Panc1 (cell line): ENCODE data around the gene TMEM184A. TPM values are rescaled to one million over a fixed set of nuclear protein-coding genes. Genes with fewer than 3 reads are reported as not detected.
A peak's percentile ranks its signal among the peaks of the same experiment; 100 is the strongest.

Experiments used
- ATAC-seq: fragments of 200-7000 bp; cut with Tn5 transposase; 2 replicates; pipeline ENCODE4 v1.9.1; 2020; ENCODE audit warnings: mild to moderate bottlenecking, moderate library complexity
- BruUV-seq: library from RNA; stranded (reverse); fragments of 400-500 nt; replicated peaks from 2 replicates; lab custom pipeline; 2021; lab: Mats Ljungman, UMichigan
- CTCF ChIA-PET: fragments of 300-600 bp; sonication (Branson Sonifier 250); formaldehyde crosslinking; loops from one replicate; lab custom pipeline; 2022; ENCODE audit warnings: antibody characterized with exemption; lab: Charles Lee
- POLR2A ChIA-PET: fragments of 300-600 bp; sonication (Branson Sonifier 250); formaldehyde crosslinking; loops from one replicate; lab custom pipeline; 2022; ENCODE audit warnings: antibody characterized with exemption; lab: Charles Lee
- DNase-seq: peaks from one replicate; pipeline ENCODE4 v3.0.0-alpha.2; 2010; ENCODE audit warnings: low read depth, low spot score
- H3K27ac ChIP-seq: 2 replicates; pipeline ENCODE4 v1.5.1; 2011; ENCODE audit warnings: mild to moderate bottlenecking, low read length, inconsistent platforms
- H3K27me3 ChIP-seq: fragments of 200-500 bp; sonication (Bioruptor generic); 2 replicates; pipeline ENCODE4 v1.6.0; 2014; ENCODE audit warnings: low read length, inconsistent platforms; ENCODE audit not compliant: control insufficient read depth, insufficient read depth
- H3K36me3 ChIP-seq: fragments of 200-500 bp; sonication (Bioruptor generic); 2 replicates; pipeline ENCODE4 v1.5.1; 2014; ENCODE audit warnings: inconsistent platforms, mild to moderate bottlenecking, low read length, moderate library complexity; ENCODE audit not compliant: control insufficient read depth, insufficient read depth
- H3K4me1 ChIP-seq: 2 replicates; pipeline ENCODE4 v1.5.1; 2011; ENCODE audit warnings: inconsistent platforms, mild to moderate bottlenecking, low read length, moderate library complexity; ENCODE audit not compliant: control insufficient read depth, insufficient read depth
- H3K4me3 ChIP-seq, 2 experiments: 2 replicates each; pipeline ENCODE4 v1.5.1; 2011 to 2012; ENCODE audit warnings: low read depth in 2 of 2, low read length in 2 of 2, mild to moderate bottlenecking in 2 of 2, inconsistent platforms in 1 of 2, moderate library complexity in 1 of 2
- H3K9me3 ChIP-seq: fragments of 200-500 bp; sonication (Bioruptor generic); 2 replicates; pipeline ENCODE4 v1.5.1; 2014; ENCODE audit warnings: low read depth, mild to moderate bottlenecking, inconsistent platforms, low read length, moderate library complexity; ENCODE audit not compliant: control insufficient read depth, insufficient read depth
- CTCF ChIP-seq: fragments of 450-650 bp; IDR thresholded peaks from 2 replicates; pipeline ENCODE4 v1.5.1; 2017; ENCODE audit warnings: mild to moderate bottlenecking
- POLR2AphosphoS5 ChIP-seq: IDR thresholded peaks from 2 replicates; pipeline ENCODE4 v1.6.1; 2012; ENCODE audit warnings: mild to moderate bottlenecking, low read depth, low read length, moderate library complexity
- SIN3A ChIP-seq: IDR thresholded peaks from 2 replicates; pipeline ENCODE4 v1.6.1; 2012; ENCODE audit warnings: low read depth, mild to moderate bottlenecking, low read length, moderate library complexity, borderline replicate concordance; ENCODE audit not compliant: insufficient read depth
- TCF7L2 ChIP-seq: IDR thresholded peaks from 2 replicates; pipeline ENCODE4 v1.6.1; 2011; ENCODE audit warnings: mild to moderate bottlenecking, low read depth, low read length, inconsistent platforms
- in situ Hi-C: cut with HindIII; loops from 2 replicates; pipeline ENCODE4 v1.10.0; 2016; ENCODE audit warnings: low sequenced_read_pairs, low pct_unique_long_range_greater_than_20kb
- intact Hi-C: fragments of 100-400 bp; cut with micrococcal nuclease; formaldehyde crosslinking; loops from one replicate; pipeline ENCODE4 v1.10.0; 2022; ENCODE audit not compliant: unreplicated experiment
- total RNA-seq: library from RNA; stranded (reverse); gene quantifications from one replicate; pipeline ENCODE4 v1.2.1, GENCODE V29; 2021; ENCODE audit not compliant: unreplicated experiment
- TF ChIP-seq, protein P1 (sequence below), 2 experiments: IDR thresholded peaks; 2 replicates each; pipeline ENCODE4 v1.6.1; 2011 to 2012; ENCODE audit warnings: low read depth in 2 of 2, control low read depth in 1 of 2, low read length in 1 of 2, mild to moderate bottlenecking in 1 of 2, moderate library complexity in 1 of 2; ENCODE audit not compliant: insufficient read depth in 1 of 2

Gene TMEM184A
- total RNA-seq, 1 experiment from 2014 or later = 9.2 TPM

DNA sequence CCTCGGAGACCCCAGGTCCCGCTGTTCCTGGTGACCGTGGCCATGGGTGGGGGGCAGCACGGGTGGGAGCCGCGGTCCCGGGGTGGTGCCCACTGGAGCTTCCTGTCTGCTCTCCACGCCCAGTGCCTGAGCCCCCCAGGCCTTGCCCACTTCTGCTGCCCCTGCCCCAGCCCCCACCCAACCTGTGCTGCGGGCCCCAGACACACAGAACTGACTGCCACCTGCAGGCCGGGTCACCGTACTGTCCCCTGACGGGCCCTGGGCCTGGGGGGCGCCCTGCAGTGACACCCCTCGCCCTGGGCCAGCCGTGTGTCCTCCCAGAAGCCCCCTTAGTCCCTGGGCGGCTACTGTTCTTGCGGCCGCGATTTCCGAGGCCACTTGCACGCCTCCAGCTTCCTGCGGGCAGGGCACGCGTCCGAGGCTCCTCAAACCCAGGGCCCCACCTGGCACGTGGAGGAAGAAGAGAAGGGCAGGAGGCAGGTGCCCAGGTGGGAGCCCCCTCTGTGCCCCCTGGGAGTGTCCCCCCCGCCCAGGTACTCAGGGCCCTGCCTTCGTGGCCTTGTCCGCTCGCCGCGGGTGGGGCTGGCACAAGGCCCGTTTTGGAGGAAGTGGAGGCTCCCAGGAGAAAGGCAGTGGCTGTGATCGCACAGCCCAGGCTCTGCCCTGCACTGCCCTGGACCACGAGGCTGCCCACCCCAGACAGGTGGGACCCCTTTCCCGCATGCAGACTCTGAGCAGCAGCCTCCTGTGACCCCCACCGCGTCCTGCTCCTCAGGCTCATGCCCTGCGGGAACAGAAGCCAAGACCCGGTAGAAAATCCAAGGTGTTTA is 10.4 kb downstream of the TMEM184A start:
- no peak for TF ChIP-seq TCF7L2
- no peak for TF ChIP-seq SIN3A
- peak; percentile 83 for TF ChIP-seq CTCF
- no peak for TF ChIP-seq POLR2AphosphoS5
- Histone ChIP-seq H3K27me3 (no peaks in the 10 kb centered on the region), H3K4me3 (no peak overlapping the region), H3K4me1 (peaks cover 53% of the 10 kb centered on the region), H3K27ac (peak overlapping the region; percentile 78), H3K9me3 (no peaks in the 10 kb centered on the region), H3K36me3 (no peaks in the 10 kb centered on the region; the same call in 1 of the 2 replicates)
- peak; percentile 25 for ATAC-seq
- in situ Hi-C loops (no loop called here), intact Hi-C loops (no loop called here)
- DNase-seq = no peak
- ChIA-PET CTCF (interaction anchor here (0.6 to 0.7 kb wide), 3 partner anchors 19 to 128 kb away, joined by 3 to 4 read pairs (median 3); no protein-coding TSS in a partner anchor), POLR2A (no interaction called here)
- no TSS peak for BruUV-seq

DNA sequence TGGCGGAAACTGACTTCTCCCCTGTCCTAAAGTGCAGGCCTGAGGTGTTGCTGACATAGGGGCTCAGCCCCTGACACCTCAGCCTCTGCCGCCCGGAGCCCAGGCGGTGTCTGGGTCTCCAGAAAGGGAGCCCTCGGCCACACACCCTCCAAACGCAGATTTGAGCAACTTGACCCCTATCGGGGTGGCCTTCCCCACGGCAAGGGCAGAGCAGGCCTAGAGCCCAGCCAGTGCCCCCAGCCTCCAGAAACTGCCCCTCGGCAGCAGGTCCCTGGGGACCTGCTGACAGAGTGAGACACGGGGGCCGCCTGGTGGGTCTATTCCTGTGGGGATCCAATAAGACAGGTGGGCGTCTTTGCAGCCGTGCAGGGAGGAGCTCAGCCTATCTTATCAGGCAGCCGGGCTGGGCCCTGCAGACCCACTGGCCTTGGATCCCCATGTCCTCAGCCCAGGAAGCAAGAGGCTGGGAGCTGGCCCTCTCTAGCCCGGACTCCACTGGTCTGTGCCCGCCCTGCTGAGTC is 11.0 kb downstream of the TMEM184A start:
- H3K4me3 ChIP-seq = no peak overlapping the region
- no peaks in the 10 kb centered on the region; the same call in 1 of the 2 replicates for H3K36me3 ChIP-seq
- H3K27me3 ChIP-seq = no peaks in the 10 kb centered on the region
- ChIA-PET POLR2A (no interaction called here), CTCF (interaction anchor here (0.6 to 0.7 kb wide), 3 partner anchors 18 to 129 kb away, joined by 3 to 4 read pairs (median 3); no protein-coding TSS in a partner anchor)
- H3K9me3 ChIP-seq = no peaks in the 10 kb centered on the region
- H3K27ac ChIP-seq = peak overlapping the region; percentile 78
- no peak for DNase-seq
- intact Hi-C loops = no loop called here
- H3K4me1 ChIP-seq = peaks cover 53% of the 10 kb centered on the region
- ATAC-seq = peak; percentile 6
- no TSS peak for BruUV-seq
- in situ Hi-C loops = no loop called here
- TF ChIP-seq CTCF (no peak), TCF7L2 (no peak), SIN3A (no peak), POLR2AphosphoS5 (no peak)
- TF ChIP-seq, protein P1, sequence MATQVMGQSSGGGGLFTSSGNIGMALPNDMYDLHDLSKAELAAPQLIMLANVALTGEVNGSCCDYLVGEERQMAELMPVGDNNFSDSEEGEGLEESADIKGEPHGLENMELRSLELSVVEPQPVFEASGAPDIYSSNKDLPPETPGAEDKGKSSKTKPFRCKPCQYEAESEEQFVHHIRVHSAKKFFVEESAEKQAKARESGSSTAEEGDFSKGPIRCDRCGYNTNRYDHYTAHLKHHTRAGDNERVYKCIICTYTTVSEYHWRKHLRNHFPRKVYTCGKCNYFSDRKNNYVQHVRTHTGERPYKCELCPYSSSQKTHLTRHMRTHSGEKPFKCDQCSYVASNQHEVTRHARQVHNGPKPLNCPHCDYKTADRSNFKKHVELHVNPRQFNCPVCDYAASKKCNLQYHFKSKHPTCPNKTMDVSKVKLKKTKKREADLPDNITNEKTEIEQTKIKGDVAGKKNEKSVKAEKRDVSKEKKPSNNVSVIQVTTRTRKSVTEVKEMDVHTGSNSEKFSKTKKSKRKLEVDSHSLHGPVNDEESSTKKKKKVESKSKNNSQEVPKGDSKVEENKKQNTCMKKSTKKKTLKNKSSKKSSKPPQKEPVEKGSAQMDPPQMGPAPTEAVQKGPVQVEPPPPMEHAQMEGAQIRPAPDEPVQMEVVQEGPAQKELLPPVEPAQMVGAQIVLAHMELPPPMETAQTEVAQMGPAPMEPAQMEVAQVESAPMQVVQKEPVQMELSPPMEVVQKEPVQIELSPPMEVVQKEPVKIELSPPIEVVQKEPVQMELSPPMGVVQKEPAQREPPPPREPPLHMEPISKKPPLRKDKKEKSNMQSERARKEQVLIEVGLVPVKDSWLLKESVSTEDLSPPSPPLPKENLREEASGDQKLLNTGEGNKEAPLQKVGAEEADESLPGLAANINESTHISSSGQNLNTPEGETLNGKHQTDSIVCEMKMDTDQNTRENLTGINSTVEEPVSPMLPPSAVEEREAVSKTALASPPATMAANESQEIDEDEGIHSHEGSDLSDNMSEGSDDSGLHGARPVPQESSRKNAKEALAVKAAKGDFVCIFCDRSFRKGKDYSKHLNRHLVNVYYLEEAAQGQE (IDR thresholded peaks at IDR 0.05; ENCODE audit: insufficient read depth in 1 of 2, low read depth in 2 of 2, low read length in 1 of 2) = no peak
